ENCODE results near the gene GPR55. TPM values are rescaled to one million over a fixed set of nuclear protein-coding genes. Genes with fewer than 3 reads are reported as not detected.
"Not testable (repeated sequence)": the region's sequence is repeated elsewhere in the genome, so short reads cannot be mapped to it uniquely, and the experiment has no call there.

The GPR55 gene
- total and polyA plus RNA-seq, 8 donors: 0.06 to 0.24 (median 0.09) TPM; not detected in 3

DNA sequence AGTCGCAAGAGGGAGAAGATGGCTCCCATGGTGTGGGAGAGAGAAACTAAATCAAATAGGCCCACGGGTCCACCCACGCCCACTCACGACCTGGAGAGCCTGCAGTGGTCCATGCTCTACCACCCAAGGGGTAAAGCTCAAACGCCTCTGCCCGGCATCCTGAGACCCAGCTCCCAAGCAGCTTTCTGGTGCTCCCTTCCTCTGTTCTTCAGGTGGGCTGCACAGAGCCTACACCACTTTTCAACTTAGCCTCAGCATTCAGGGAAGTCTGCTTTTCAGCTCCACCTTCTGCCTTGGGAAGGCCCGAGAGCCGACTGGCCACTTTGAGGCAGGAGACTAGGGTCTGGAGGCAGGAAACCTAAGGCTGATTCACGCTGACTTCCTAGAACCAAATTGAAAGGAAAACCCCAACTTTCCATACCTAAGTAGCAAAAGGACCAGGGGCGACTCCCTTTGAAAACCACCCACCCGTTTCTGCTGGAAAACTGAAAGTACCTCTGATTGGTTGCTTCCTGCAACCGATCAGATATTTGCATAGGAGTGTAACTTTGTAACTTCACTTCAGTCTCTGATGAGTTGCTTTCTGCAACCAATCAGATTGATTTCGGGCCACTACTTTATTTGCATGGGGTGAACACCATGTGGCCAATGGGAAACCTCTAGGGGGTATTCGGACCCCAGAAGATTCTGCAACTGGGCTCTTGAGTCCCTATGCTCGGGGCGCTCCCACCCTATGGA is 44.0 kb upstream of the GPR55 start:
- DNase-seq (no peak), ATAC-seq (no peak)
- H3K9me3 ChIP-seq: no peaks in the 10 kb centered on the region
- no peaks in the 10 kb centered on the region for H3K36me3 ChIP-seq
- no peak overlapping the region for H3K4me3 ChIP-seq
- intact Hi-C loops (cut with DNase I): no loop called here
- no peak overlapping the region for H3K27ac ChIP-seq
- H3K27me3 ChIP-seq: no peaks in the 10 kb centered on the region
- TF ChIP-seq, protein P1, sequence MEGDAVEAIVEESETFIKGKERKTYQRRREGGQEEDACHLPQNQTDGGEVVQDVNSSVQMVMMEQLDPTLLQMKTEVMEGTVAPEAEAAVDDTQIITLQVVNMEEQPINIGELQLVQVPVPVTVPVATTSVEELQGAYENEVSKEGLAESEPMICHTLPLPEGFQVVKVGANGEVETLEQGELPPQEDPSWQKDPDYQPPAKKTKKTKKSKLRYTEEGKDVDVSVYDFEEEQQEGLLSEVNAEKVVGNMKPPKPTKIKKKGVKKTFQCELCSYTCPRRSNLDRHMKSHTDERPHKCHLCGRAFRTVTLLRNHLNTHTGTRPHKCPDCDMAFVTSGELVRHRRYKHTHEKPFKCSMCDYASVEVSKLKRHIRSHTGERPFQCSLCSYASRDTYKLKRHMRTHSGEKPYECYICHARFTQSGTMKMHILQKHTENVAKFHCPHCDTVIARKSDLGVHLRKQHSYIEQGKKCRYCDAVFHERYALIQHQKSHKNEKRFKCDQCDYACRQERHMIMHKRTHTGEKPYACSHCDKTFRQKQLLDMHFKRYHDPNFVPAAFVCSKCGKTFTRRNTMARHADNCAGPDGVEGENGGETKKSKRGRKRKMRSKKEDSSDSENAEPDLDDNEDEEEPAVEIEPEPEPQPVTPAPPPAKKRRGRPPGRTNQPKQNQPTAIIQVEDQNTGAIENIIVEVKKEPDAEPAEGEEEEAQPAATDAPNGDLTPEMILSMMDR (IDR thresholded peaks at IDR 0.05): no peak
- no peaks in the 10 kb centered on the region for H3K4me1 ChIP-seq

GRCh38 chr2:230968314-230968713 is 43.3 kb upstream of the GPR55 start:
- intact Hi-C loops (cut with DNase I); H3K4me1 ChIP-seq; ATAC-seq: not testable (repeated sequence)

GRCh38 chr2:230967113-230967512 is 42.1 kb upstream of the GPR55 start:
- Histone ChIP-seq H3K27me3 (no peaks in the 10 kb centered on the region), H3K27ac (no peak overlapping the region), H3K9me3 (no peaks in the 10 kb centered on the region), H3K4me3 (no peak overlapping the region), H3K36me3 (no peaks in the 10 kb centered on the region), H3K4me1 (no peaks in the 10 kb centered on the region)
- TF ChIP-seq, protein P1 (IDR thresholded peaks at IDR 0.05): no peak
- DNase-seq (no peak), ATAC-seq (no peak)
- intact Hi-C loops (cut with DNase I): no loop called here

More at GRCh38 chr2:230968314-230968713, 43.3 kb upstream of the GPR55 start:
- H3K27ac ChIP-seq, H3K27me3 ChIP-seq, H3K36me3 ChIP-seq, DNase-seq, H3K9me3 ChIP-seq, H3K4me3 ChIP-seq: not testable (repeated sequence)

DNA sequence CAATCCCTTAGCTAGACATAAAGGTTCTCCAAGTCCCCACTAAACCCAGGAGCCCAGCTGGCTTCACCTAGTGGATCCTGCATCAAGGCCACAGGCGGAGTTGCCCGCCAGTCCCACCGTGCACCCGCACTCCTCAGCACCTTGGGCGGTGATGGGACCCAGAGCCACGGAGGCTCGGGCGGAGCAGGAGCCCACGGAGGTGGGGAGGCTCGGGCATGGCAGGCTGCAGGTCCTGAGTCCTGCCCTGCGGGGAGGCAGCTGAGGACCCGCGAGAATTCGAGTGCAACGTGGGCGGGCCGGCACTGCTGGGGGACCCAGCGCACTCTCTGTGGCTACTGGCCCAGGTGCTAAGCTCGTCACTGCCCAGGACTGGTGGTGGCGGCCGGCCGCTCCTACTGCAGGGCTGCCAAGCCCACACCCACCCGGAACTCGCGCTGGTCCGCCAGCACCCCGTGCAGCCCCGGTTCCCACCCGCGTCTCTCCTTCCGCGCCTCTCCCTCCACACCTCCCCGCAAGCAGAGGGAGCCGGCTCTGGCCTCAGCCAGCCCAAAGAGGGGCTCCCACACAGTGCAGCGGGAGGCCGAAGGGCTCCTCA is 39.2 kb upstream of the GPR55 start:
- ATAC-seq (no peak), DNase-seq (peak in 1 of 4 donors; percentile 75)
- no peaks in the 10 kb centered on the region for H3K9me3 ChIP-seq
- no peak overlapping the region for H3K27ac ChIP-seq
- no peak overlapping the region for H3K4me3 ChIP-seq
- peaks cover 0 to 4% of the 10 kb centered on the region in 2 donors for H3K27me3 ChIP-seq
- H3K4me1 ChIP-seq: no peaks in the 10 kb centered on the region
- intact Hi-C loops (cut with DNase I): no loop called here
- TF ChIP-seq, protein P1 (IDR thresholded peaks at IDR 0.05): no peak
- no peaks in the 10 kb centered on the region for H3K36me3 ChIP-seq

DNA sequence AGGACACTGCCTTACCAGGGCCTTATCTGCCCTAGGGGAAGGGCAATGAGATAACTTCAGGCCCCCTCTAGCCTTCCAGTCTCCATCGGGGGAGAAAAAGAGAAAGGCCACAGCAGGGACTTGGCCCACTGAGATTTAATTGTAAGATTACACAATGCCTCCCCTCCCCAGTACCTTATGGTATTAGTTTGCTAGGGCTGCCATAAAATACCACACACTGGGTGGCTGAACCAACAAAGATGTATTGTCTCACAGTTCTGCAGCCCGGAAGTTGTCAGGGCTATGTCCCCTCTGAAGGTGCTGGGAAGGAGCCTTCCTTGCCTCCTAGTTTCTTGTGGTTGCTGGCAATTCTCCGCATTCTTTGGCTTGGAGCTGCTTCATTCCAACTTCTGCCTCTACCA is 36.0 kb upstream of the GPR55 start:
- no peaks in the 10 kb centered on the region for H3K9me3 ChIP-seq
- TF ChIP-seq, protein P1 (IDR thresholded peaks at IDR 0.05): no peak
- intact Hi-C loops (cut with DNase I): no loop called here
- peaks cover 0 to 9% of the 10 kb centered on the region in 2 donors for H3K4me1 ChIP-seq
- peaks cover 0 to 36% of the 10 kb centered on the region in 2 donors for H3K27me3 ChIP-seq
- ATAC-seq (no peak), DNase-seq (no peak)
- H3K36me3 ChIP-seq: no peaks in the 10 kb centered on the region
- H3K27ac ChIP-seq: no peak overlapping the region
- no peak overlapping the region for H3K4me3 ChIP-seq

Data from left lung (tissue), 10 donors.